ENCODE data around the gene ABCA12.

Gene ABCA12

DNA sequence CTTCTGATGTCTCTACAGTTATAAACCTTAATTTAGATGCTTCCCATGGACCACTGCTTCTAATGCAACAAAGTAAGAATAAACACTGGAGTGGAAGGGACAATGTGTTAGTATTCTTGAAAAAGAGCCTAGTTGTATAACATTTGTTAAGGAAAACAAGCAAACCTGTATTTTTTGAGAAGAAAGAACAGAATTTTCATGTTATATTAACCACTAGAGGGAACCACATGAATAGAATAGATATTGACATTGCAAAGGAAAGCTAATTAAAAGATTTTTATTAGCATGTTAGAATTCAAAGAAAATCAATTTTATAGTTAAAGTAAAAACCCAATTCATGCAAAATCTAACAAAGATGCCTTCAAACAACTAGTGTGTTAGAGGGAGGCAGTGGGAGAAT lies 177.7 kb downstream of the ABCA12 start:
- peak; percentile 4 for DNase-seq (ENCODE audit: low read depth)

DNA sequence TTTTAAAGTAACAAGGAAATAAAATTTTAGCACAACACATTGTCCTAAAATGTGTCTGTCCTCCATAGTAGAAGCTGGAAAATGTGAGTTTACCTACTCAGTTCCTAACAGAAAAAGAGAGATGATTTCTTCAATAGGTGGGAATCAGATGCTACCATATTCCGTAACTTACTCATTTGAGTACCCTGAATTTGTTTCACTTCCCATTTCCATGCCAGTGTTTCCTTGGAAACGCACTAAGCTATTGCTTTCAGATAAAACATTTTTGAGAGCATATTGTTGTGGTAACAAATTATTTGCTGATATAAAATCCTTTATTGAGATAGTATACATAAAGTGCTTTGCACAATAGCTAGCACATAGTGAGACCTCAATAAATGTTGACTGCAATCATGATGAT lies 191.5 kb downstream of the ABCA12 start:
- DNase-seq (ENCODE audit: low read depth) = no peak

DNA sequence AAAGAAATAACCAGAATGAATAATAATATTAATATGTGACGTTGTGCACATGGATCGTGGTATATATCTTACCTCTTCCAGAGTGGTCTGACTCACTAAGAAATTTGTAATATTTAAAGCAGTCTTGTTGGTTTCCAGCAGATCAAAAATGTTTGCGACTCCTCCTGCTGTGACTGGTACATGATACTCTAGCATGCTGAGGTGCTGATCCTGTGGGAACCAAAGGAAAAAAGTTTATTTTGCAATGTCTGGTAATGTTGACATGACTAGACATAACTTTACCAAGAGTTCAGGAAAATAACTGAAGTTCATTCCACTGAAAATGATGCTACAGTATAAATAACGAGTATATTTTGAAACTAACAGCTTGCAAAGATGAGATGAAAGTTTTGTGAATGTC lies 204.4 kb downstream of the ABCA12 start:
- DNase-seq (ENCODE audit: low read depth) = no peak

DNA sequence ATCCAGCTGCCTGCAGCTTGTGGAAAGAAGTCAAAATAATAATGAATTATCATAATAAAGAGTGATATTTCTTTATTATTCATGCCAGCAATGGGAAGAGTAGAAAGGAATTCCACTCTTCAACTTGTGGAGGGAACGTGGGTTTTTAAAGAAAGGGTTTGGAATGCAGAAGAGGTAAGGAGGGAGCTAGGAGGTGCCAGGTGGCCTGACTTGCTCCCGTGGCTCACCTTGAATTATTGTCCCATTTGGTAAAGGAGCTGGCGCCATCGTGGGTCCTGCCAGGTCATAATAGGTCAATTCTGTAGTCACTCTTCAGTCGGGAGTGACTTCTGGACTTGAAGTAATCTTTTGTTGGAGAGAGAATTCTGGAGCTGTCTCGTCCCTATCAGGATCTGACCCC lies 233.8 kb downstream of the ABCA12 start:
- no peak for DNase-seq (ENCODE audit: low read depth)

DNA sequence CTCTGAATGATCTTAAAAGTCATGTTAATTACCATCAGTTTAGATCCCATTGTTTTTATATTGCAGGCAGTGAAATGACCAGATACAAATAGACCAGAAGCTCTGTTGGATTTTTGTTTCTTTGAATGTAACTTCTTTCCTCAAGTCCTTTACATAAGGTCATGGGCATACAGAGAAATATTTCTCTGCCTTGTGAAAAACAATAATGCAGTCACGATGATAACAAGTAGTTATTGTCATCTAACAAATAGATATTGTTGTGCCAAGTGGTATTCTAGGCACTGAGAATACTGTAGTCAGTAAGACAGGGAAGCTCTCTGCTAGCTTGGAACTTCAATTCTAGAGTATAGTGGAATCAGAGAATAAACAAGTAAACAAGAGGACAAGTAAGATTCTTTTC lies 234.2 kb downstream of the ABCA12 start:
- DNase-seq (ENCODE audit: low read depth) = no peak

DNA sequence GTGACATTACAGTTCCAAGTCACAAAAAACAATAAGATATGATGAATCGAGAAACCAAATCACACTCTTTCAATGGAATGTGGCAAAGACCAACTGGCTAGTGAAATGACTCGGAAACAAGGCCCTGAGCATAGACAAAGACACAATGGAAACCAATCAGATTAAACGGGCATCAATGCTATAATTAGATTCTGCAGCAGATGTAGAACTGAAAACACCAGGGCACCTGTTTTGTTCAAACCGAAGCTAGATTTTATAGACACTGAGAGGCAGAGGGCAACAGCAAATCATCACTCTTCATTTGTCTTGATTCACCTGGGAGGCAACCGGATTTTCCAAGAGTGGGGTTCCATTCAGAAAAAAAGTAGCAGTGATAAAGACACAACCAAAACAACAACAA lies 236.1 kb downstream of the ABCA12 start:
- no peak for DNase-seq (ENCODE audit: low read depth)

DNA sequence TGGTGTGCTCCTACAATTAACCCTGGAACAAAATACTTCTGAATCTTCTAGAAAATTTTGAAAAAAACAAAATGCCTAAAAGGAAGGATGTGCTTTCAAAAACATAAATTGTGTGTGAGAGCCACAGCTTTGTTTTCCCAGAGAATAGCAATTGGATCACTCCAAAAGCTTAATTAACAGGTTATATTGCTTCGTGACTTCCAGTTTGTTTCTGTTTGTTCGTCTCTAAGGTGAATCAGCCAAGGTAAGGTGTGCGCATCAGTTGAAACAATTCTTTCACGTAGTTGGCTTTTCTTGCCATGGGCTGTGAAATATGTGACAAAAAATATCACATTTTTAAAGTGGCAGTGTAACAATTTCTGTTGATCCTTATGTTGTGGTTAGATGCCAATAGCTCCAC lies 238.7 kb downstream of the ABCA12 start:
- DNase-seq (ENCODE audit: low read depth) = no peak

DNA sequence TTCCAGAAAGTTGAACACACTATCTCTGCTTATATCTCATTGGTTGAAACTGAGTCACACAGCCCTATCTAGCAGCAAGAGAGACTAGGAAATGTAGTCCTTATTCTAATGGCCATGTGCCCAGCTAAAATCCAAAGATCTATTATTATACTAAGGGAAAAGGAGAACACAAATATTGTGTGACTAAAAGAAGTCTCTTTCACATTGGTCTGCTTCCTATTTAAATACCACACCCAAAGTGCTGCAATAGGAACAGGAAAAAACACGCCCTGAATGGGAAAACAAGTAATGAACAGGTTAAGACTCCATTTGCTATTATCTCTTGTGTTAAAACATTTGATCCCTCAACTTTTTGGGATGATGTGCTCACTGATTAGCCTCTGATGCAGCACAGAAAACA lies 242.2 kb downstream of the ABCA12 start:
- no peak for DNase-seq (ENCODE audit: low read depth)

DNA sequence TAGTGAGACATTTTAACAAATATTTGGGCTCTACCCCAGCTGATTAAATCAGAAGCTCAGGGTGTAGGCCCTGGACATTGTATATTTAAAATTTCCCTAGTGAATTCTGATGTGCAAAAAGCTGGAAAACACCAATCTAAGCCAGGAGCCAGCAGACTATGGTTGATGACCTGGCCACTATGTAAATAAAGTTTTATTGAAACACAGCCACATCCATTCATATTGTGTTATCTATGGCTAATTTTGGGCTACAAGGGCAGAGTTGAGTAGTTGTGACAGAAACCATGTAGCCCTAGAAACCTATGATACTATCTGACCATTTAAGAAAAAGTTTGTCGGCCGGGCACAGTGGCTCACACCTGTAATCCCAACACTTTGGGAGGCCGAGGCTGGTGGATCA lies 243.0 kb downstream of the ABCA12 start:
- no peak for DNase-seq (ENCODE audit: low read depth)

DNA sequence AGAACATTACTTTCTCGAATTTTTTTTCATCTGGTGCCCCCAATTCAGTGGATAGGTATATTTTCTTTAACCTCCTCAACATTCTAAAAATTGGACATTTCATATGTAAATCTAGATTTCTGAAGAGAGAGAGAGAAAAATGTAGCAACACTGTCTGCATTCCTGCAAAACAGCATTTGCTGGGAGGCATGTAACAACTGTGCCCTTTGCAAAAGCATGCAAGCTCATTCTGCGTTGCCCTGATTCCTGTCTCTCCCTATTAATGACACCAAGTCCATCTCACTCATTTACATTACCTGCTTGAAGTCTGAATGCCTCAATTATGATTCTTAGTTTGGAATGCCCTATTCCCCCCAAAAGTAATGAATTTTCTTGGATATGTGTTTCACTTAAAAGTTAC lies 249.1 kb downstream of the ABCA12 start:
- no peak for DNase-seq (ENCODE audit: low read depth)

DNA sequence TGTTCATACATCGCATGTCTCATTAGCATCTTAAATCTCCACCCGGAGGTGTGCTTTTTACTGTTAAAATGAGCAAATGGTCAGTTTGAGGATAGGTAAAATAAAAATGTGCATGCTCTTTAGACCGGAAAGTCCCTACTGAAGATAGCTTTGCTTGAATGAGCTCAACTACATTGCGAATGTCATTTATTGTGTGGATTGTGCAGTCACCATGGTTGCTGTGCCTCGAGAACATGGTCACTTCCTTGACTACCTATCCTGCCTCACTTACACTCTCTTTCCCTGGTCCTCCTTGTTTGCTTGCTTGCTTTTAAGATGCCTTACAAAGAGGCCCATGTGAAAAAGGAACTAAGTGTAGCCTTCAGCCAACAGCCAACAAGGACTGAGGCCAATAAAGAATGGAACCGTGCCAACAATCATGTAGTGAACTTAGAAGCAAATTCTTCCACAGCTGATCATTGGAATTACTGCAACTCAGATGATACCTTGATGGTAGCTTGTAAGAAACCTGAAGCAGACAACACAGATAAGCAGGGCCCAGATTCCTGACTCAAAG lies 256.7 kb downstream of the ABCA12 start:
- no peak for DNase-seq (ENCODE audit: low read depth)

All from HS-5 (cell line).